PC-9 (cell line): Measurements from ENCODE around the gene HOXD10.

Experiments
- EZH2 ChIP-seq: fragments of 200-600 bp; sonication (generic); IDR thresholded peaks from 2 replicates; pipeline ENCODE4 v1.8.0; 2017; ENCODE audit warnings: antibody characterized with exemption, low read depth
- TF ChIP-seq, protein P1 (sequence below): fragments of 200-600 bp; sonication (generic); conservative IDR thresholded peaks from 2 replicates; pipeline ENCODE4 v1.6.1; 2017; ENCODE audit warnings: mixed run types, antibody characterized with exemption, mild to moderate bottlenecking, moderate library complexity

DNA sequence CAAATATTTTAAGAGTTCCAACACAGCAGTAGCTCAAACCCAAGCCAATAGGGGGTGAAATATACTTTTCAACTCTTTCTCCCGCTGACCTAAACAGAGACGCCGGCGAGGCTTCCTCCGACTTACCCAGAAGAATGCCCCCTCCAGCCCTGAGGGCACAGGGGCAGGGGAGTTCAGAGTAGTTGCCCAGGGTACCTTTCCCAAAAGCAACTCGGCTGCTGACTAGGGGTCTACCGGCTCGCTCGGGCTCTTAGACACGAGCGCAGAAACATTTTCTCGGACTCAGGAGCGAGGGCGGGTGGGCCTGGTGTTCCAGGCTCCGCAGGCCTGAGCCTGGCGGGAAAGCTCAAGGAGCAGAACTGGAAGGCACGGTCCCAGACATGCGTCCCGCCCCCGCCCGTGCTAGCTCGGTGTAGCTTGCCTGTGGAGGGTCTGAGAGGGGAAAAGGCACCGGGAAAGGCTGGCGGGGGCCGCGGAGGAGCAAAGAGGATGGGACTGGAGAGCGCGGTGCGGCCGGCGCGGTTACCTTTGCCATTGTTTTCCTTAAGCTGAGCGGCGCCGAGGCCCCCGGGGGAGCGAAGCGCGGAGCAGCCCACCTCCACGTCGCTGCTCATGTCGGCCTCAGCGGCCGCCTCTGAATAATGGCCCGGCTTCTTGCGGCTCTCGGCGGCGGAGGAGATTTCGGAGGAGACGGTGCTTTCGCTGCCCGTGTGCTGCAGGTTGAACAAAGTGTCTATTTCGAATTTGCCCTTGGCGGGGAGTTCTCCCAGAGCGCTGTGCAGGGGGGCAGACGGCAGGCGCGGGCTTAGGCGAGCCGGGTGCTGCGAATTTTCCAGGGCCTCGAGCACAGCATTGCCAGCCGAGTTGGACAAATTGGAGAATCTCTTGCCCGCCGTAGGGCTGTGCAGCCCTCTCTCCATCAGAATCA, 33.5 kb upstream of the HOXD10 start:
- no peak for TF ChIP-seq EZH2
- TF ChIP-seq, protein P1, sequence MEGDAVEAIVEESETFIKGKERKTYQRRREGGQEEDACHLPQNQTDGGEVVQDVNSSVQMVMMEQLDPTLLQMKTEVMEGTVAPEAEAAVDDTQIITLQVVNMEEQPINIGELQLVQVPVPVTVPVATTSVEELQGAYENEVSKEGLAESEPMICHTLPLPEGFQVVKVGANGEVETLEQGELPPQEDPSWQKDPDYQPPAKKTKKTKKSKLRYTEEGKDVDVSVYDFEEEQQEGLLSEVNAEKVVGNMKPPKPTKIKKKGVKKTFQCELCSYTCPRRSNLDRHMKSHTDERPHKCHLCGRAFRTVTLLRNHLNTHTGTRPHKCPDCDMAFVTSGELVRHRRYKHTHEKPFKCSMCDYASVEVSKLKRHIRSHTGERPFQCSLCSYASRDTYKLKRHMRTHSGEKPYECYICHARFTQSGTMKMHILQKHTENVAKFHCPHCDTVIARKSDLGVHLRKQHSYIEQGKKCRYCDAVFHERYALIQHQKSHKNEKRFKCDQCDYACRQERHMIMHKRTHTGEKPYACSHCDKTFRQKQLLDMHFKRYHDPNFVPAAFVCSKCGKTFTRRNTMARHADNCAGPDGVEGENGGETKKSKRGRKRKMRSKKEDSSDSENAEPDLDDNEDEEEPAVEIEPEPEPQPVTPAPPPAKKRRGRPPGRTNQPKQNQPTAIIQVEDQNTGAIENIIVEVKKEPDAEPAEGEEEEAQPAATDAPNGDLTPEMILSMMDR = no peak
